HG02852 (cell line): ENCODE measurements around the gene LARP1B.
A peak's percentile ranks its signal among the peaks of the same experiment; 100 is the strongest.
"Not testable (repeated sequence)": the region's sequence is repeated elsewhere in the genome, so short reads cannot be mapped to it uniquely, and the experiment has no call there.

Experiments
- ATAC-seq: cut with Tn5 transposase; IDR thresholded peaks from one replicate; pipeline ENCODE4 v1.9.1; 2021; ENCODE audit warnings: mild to moderate bottlenecking, moderate library complexity; ENCODE audit not compliant: unreplicated experiment

The LARP1B gene

DNA sequence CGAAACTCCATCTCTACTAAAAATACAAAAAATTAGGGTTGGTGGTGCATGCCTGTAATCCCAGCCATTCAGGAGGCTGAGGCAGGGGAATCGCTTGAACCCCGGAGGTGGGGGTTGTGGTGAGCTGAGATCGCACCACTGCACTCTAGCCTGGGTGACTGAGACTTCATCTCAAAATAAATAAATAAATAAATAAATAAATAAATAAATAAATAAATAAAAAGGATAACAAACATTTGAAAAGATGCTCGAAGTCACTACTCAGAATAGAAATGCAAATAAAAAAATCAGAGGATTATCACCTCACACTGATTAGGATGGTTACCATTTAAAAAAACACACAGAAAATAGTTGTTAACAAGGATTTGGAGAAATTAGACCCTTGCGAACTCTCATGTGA, 73.8 kb downstream of the LARP1B start:
- no peak for ATAC-seq

- ATAC-seq = no peak
Measured at GRCh38 chr4:128135391-128135790, 74.3 kb downstream of the LARP1B start.

DNA sequence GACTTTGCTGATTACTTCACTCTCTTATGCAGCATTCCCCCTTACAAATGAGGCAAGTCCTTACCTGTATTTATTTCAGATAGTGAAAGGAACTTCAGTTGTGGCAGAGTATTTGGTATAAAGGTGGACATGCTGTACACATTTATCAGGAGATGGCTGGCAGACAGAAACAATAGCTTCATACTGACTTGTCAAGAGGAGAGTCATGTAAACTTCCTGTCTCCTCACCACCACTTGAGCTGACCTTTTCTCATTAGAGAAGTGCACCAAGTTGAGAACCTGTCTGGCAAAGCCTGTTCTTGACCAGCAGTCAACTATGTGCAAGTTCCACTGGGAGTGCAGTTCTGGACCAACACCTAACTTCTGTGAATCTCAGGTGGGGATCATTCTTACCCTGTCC, 80.8 kb downstream of the LARP1B start:
- ATAC-seq = no peak

DNA sequence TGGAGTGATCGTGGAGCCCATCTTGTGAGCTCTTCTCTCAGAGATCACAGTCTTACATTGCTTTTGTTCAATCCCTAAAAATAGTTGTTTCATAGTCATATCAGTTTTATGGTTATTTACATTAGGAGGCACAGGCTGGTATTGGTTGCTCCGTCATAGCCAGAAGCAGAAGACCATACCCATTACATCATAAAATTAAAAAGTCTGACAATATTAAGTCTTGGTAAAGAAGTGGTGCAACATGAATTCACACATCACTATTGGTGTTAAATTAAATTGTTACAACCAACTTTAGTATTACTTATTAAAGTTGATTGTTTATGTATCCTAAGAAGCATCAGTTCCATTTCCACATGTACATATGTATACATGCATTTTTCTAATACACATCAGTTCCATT, 84.6 kb downstream of the LARP1B start:
- ATAC-seq = no peak

DNA sequence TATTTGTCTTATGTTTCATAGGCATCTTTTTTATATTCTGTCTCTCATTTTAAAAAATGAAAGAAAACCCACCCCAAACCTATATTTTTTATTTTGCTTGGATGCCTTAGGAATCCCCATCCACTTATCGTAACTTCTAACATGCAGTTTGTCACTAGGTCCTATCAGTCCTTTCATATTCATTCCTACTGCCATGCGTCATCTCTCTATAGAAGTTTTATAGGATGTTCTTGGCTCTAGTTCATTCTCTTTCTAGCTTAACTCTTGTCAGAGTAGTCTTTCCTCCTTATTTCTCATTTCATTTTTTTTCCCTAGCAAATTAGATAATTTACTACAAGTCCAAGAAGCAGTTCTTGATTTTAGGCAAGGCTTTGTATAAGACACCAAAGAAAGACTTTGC, 92.7 kb downstream of the LARP1B start:
- no peak for ATAC-seq

- no peak for ATAC-seq
Measured at GRCh38 chr4:128155231-128155855, 94.2 kb downstream of the LARP1B start.

GRCh38 chr4:128155874-128156456, 94.9 kb downstream of the LARP1B start:
- ATAC-seq = no peak

DNA sequence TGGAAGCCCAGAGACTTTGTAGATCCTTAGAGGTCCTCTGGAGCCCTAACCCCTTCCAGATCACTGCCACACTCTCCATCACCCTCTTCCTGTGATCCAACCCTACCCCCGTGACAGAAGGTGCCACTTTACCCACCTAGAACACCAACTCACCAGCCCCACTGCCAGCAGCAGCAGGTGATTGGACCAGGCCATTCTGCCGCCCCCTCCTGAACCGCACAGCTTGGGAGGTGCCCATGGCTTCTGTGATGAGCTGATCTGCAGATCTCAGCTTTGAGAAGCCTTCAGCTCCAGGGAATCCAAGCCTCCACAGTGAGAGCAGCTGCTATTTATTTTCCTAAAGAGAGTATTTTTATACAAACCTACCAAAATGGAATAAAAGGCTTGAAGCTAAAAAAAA, 95.4 kb downstream of the LARP1B start:
- not testable (repeated sequence) for ATAC-seq

- ATAC-seq = no peak
Measured at GRCh38 chr4:128158894-128159293, 97.8 kb downstream of the LARP1B start.

GRCh38 chr4:128159967-128160366, 98.9 kb downstream of the LARP1B start:
- no peak for ATAC-seq

GRCh38 chr4:128161138-128161537, 100.0 kb downstream of the LARP1B start:
- ATAC-seq = no peak

GRCh38 chr4:128162434-128162833, 101.3 kb downstream of the LARP1B start:
- ATAC-seq = no peak

GRCh38 chr4:128163177-128164117, 102.3 kb downstream of the LARP1B start:
- no peak for ATAC-seq

- ATAC-seq = no peak
Measured at GRCh38 chr4:128166982-128167381, 105.9 kb downstream of the LARP1B start.

DNA sequence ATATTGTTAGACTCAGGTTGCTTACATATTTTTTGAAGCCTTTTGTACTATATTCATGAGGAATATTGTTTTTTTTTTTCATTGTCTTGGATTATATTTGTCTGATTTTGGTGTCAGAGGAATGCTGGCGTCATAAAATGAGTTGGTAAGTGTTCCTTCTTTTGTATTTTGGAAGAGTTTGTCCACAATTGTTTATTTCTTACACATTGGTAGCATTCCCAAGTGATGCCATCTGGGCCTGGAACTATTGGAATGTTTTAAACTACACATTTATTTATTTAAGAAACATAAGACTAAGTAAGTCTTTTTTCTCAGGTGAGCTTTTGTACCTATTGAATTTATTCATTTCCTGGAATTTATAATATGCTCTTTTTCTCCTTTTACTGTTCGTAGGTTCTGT, 107.6 kb downstream of the LARP1B start:
- no peak for ATAC-seq

DNA sequence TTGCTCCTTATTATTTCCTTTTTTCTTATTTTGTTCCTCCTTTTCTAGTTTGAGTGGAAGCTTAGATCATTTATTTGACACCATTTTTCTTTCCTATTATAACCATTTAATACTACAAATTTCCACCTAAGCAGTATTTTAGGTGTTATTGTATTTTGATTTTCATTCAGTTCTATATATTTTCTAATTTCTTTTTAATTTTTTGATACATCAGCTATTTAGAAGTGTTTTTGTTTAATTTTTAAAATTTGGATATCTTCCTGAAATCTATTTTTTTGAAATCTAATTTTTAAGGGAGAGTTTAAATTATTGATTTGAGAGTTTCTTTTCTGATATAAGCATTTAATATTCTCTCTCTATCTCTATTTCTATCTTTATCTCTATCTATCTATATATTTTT, 108.1 kb downstream of the LARP1B start:
- no peak for ATAC-seq

GRCh38 chr4:128176643-128177042, 115.5 kb downstream of the LARP1B start:
- ATAC-seq = no peak

DNA sequence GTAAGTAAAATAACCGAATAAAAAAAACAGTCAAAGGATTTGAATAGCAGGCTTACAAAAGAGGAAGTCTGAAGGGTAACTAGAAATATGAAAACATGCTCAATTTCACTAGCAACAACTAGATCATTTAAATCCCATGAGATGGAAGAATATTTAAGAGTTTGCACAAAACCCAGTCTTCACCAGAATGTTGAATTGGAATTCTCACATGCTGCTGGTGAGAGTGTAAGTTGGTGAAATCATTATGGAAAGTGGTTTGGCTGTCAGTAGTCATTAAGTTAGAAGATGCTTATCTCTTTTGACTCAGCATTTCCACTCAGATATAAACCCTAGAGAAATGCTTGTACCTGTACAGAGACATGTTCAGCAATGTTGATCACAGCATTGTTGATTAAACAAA, 116.4 kb downstream of the LARP1B start:
- peak; percentile 62 for ATAC-seq

DNA sequence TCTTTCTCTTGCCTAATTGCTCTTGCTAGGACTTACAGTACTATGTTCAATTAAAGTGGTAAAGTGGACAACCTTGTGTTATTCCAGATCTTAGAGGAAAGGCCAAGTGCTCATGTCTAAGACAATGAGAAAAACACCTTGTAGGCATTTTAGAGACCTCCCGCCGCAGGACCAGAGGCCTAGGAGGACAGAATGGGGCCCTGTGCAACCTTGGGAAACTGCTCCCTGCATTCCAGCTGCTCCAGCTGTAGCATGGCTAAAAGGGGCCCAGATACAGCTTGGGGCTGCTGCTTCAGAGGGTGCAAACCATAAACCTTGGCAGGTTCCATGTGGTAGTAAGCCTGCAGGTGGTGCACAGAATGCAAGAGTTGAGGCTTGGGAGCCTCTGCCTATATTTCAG, 125.5 kb downstream of the LARP1B start:
- no peak for ATAC-seq

GRCh38 chr4:128191115-128191781, 130.1 kb downstream of the LARP1B start:
- peak; percentile 99 for ATAC-seq
